ENCODE data around the gene LBH. TPM values are rescaled to one million over a fixed set of nuclear protein-coding genes. Genes with fewer than 3 reads are reported as not detected.

The LBH gene
- total RNA-seq, 1 donor from 2014 or later = 16.7 TPM

- Mint-ChIP-seq H3K4me3 (no peak overlapping the region), H3K4me1 (peaks cover 4% of the 10 kb centered on the region)
- no peak for TF ChIP-seq CTCF (conservative IDR thresholded peaks at IDR 0.05)
These were observed 11.2 kb upstream of the LBH start for GRCh38 chr2:30219886-30220875.

GRCh38 chr2:30221531-30221930 lies 9.8 kb upstream of the LBH start:
- H3K4me1 Mint-ChIP-seq = peaks cover 7% of the 10 kb centered on the region
- H3K27me3 Mint-ChIP-seq (ENCODE audit: low read depth) = no peaks in the 10 kb centered on the region
- no peak overlapping the region for H3K27ac Mint-ChIP-seq (ENCODE audit: unreplicated experiment)
- TF ChIP-seq CTCF (conservative IDR thresholded peaks at IDR 0.05) = no peak
- no peaks in the 10 kb centered on the region for H3K9me3 Mint-ChIP-seq
- no peak for DNase-seq (ENCODE audit: low read depth, low spot score)
- no peaks in the 10 kb centered on the region for H3K36me3 Mint-ChIP-seq (ENCODE audit: low read depth)
- no peak overlapping the region for H3K4me3 Mint-ChIP-seq

More at GRCh38 chr2:30219886-30220875, 11.2 kb upstream of the LBH start:
- no peak for DNase-seq (ENCODE audit: low read depth, low spot score)
- Mint-ChIP-seq H3K36me3 (ENCODE audit: low read depth) (no peaks in the 10 kb centered on the region), H3K9me3 (no peaks in the 10 kb centered on the region), H3K27ac (ENCODE audit: unreplicated experiment) (no peak overlapping the region), H3K27me3 (ENCODE audit: low read depth) (no peaks in the 10 kb centered on the region)

GRCh38 chr2:30222031-30222430 lies 9.3 kb upstream of the LBH start:
- H3K4me1 Mint-ChIP-seq = peaks cover 7% of the 10 kb centered on the region
- no peaks in the 10 kb centered on the region for H3K9me3 Mint-ChIP-seq
- no peak for DNase-seq (ENCODE audit: low read depth, low spot score)
- H3K4me3 Mint-ChIP-seq = no peak overlapping the region
- no peak for TF ChIP-seq CTCF (conservative IDR thresholded peaks at IDR 0.05)
- no peaks in the 10 kb centered on the region for H3K27me3 Mint-ChIP-seq (ENCODE audit: low read depth)
- H3K36me3 Mint-ChIP-seq (ENCODE audit: low read depth) = no peaks in the 10 kb centered on the region
- no peak overlapping the region for H3K27ac Mint-ChIP-seq (ENCODE audit: unreplicated experiment)

GRCh38 chr2:30222636-30223360 lies 8.5 kb upstream of the LBH start:
- Mint-ChIP-seq H3K4me3 (no peak overlapping the region), H3K36me3 (ENCODE audit: low read depth) (no peaks in the 10 kb centered on the region), H3K27ac (ENCODE audit: unreplicated experiment) (no peak overlapping the region), H3K27me3 (ENCODE audit: low read depth) (peaks cover 2% of the 10 kb centered on the region), H3K9me3 (no peaks in the 10 kb centered on the region), H3K4me1 (peaks cover 4% of the 10 kb centered on the region)
- TF ChIP-seq CTCF (conservative IDR thresholded peaks at IDR 0.05) = no peak
- DNase-seq (ENCODE audit: low read depth, low spot score) = no peak

GRCh38 chr2:30223413-30223874 lies 7.9 kb upstream of the LBH start:
- no peak for DNase-seq (ENCODE audit: low read depth, low spot score)
- Mint-ChIP-seq H3K27ac (ENCODE audit: unreplicated experiment) (no peak overlapping the region), H3K27me3 (ENCODE audit: low read depth) (peaks cover 9% of the 10 kb centered on the region), H3K9me3 (no peaks in the 10 kb centered on the region), H3K4me1 (peaks cover 4% of the 10 kb centered on the region), H3K4me3 (no peak overlapping the region), H3K36me3 (ENCODE audit: low read depth) (no peaks in the 10 kb centered on the region)
- no peak for TF ChIP-seq CTCF (conservative IDR thresholded peaks at IDR 0.05)
